ENCODE results near the gene SLC7A10.

The SLC7A10 gene

GRCh38 chr19:33225458-33225926 is at the start of gene SLC7A10:
SLC7A10 (minus strand) TSS chr19:33225850; CDS start chr19:33225703, 147 bp downstream.
- DNase-seq (ENCODE audit: low read depth, low spot score): peak; percentile 37

- no peak for DNase-seq (ENCODE audit: low read depth, low spot score)
These were observed 49.3 kb upstream of the SLC7A10 start for GRCh38 chr19:33274663-33275558.

- DNase-seq (ENCODE audit: low read depth, low spot score): peak; percentile 59
These were observed 48.4 kb upstream of the SLC7A10 start for GRCh38 chr19:33273881-33274662.

- no peak for DNase-seq (ENCODE audit: low read depth, low spot score)
These were observed 47.6 kb upstream of the SLC7A10 start for GRCh38 chr19:33273065-33273736.

GRCh38 chr19:33271246-33272021 is 45.8 kb upstream of the SLC7A10 start:
- DNase-seq (ENCODE audit: low read depth, low spot score): no peak

GRCh38 chr19:33270769-33271168 is 45.1 kb upstream of the SLC7A10 start:
- DNase-seq (ENCODE audit: low read depth, low spot score): no peak

GRCh38 chr19:33269016-33269415 is 43.4 kb upstream of the SLC7A10 start:
- DNase-seq (ENCODE audit: low read depth, low spot score): no peak

- no peak for DNase-seq (ENCODE audit: low read depth, low spot score)
These were observed 42.7 kb upstream of the SLC7A10 start for GRCh38 chr19:33268162-33268991.

- DNase-seq (ENCODE audit: low read depth, low spot score): no peak
These were observed 42.1 kb upstream of the SLC7A10 start for GRCh38 chr19:33267706-33268105.

GRCh38 chr19:33266974-33267484 is 41.4 kb upstream of the SLC7A10 start:
- DNase-seq (ENCODE audit: low read depth, low spot score): no peak

- no peak for DNase-seq (ENCODE audit: low read depth, low spot score)
These were observed 39.3 kb upstream of the SLC7A10 start for GRCh38 chr19:33264881-33265445.

GRCh38 chr19:33263325-33264023 is 37.8 kb upstream of the SLC7A10 start:
- DNase-seq (ENCODE audit: low read depth, low spot score): no peak

GRCh38 chr19:33261511-33262189 is 36.0 kb upstream of the SLC7A10 start:
- DNase-seq (ENCODE audit: low read depth, low spot score): no peak

- DNase-seq (ENCODE audit: low read depth, low spot score): no peak
These were observed 35.2 kb upstream of the SLC7A10 start for GRCh38 chr19:33260628-33261418.

- DNase-seq (ENCODE audit: low read depth, low spot score): no peak
These were observed 33.9 kb upstream of the SLC7A10 start for GRCh38 chr19:33259539-33259938.

GRCh38 chr19:33257828-33258227 is 32.2 kb upstream of the SLC7A10 start:
- DNase-seq (ENCODE audit: low read depth, low spot score): no peak

GRCh38 chr19:33256261-33256660 is 30.6 kb upstream of the SLC7A10 start:
- no peak for DNase-seq (ENCODE audit: low read depth, low spot score)

GRCh38 chr19:33255781-33256180 is 30.1 kb upstream of the SLC7A10 start:
- no peak for DNase-seq (ENCODE audit: low read depth, low spot score)
